ENCODE results near the gene SPEG.

SPEG gene

GRCh38 chr2:219547621-219548020, 113.0 kb downstream of the SPEG start:
- no peak for DNase-seq (ENCODE audit: low read depth in 2 of 2)
